Kidney (tissue), 14 donors: ENCODE results near the gene APPL2. TPM values are rescaled to one million over a fixed set of nuclear protein-coding genes. Genes with fewer than 3 reads are reported as not detected.
A peak's percentile ranks its signal among the peaks of the same experiment; 100 is the strongest.

Experiments used
- DNase-seq, 5 donors: peaks; one replicate each; pipeline ENCODE4 v3.0.0-alpha.2; 2013 to 2020
- FAIRE-seq: peaks from 2 replicates; lab custom pipeline; 2012; peaks lifted over from hg19 to GRCh38; lab: Jason Lieb, UNC
- H3K27ac ChIP-seq, 2 donors: one replicate each; pipeline ENCODE4 v1.7.0; 2013; ENCODE audit warnings: low read depth in 2 of 2, low read length in 2 of 2, inconsistent platforms in 1 of 2
- H3K27me3 ChIP-seq: one replicate; pipeline ENCODE4 v1.7.1; 2013; ENCODE audit warnings: low read length, inconsistent platforms; ENCODE audit not compliant: control insufficient read depth, insufficient read depth
- H3K36me3 ChIP-seq, 3 donors: one replicate each; pipeline versions ENCODE4 v1.7.0 to v1.7.1; 2013; ENCODE audit warnings: low read length in 3 of 3, control low read depth in 1 of 3, inconsistent platforms in 1 of 3; ENCODE audit not compliant: insufficient read depth in 3 of 3, control insufficient read depth in 2 of 3
- H3K4me1 ChIP-seq, 3 donors: one replicate each; pipeline versions ENCODE4 v1.7.0 to v1.7.1; 2013; ENCODE audit warnings: low read length in 3 of 3, inconsistent platforms in 1 of 3, low read depth in 1 of 3; ENCODE audit not compliant: control insufficient read depth in 2 of 3, insufficient read depth in 2 of 3
- H3K4me3 ChIP-seq, 3 donors: one replicate each; pipeline versions ENCODE4 v1.7.0 to v1.8.1; 2013; ENCODE audit warnings: low read length in 3 of 3, control low read depth in 1 of 3, inconsistent platforms in 1 of 3
- H3K9ac ChIP-seq, 3 donors: one replicate each; pipeline versions ENCODE4 v1.7.0 to v1.7.1; 2013; ENCODE audit warnings: low read length in 3 of 3, control low read depth in 1 of 3, inconsistent platforms in 1 of 3
- H3K9me3 ChIP-seq, 3 donors: one replicate each; pipeline versions ENCODE4 v1.7.0 to v1.7.1; 2013; ENCODE audit warnings: low read length in 3 of 3, control low read depth in 1 of 3, inconsistent platforms in 1 of 3; ENCODE audit not compliant: control insufficient read depth in 2 of 3, insufficient read depth in 1 of 3
- CTCF ChIP-seq: IDR thresholded peaks from 3 replicates; pipeline ENCODE4 v1.5.1; 2012; ENCODE audit warnings: mild to moderate bottlenecking, moderate library complexity, borderline replicate concordance; ENCODE audit not compliant: insufficient read depth; ENCODE audit errors: extremely low read depth
- intact Hi-C: fragments of 100-400 bp; cut with DNase I; formaldehyde crosslinking; loops from one replicate; pipeline ENCODE4 v1.11.1; 2022
- polyA plus RNA-seq: library from polyadenylated mRNA; stranded (reverse); fragments of 350-450 nt; fragmentation: Illumina TruSeq; extraction: RNeasy Lipid Tissue Mini Kit (QIAGEN cat#74804); gene quantifications from one replicate; pipeline ENCODE4 v1.2.3, GENCODE V29; 2014; ENCODE audit warnings: low read depth, low replicate concordance; ENCODE audit not compliant: insufficient read depth
- total RNA-seq: library from RNA; stranded (reverse); fragmentation: NEBNext Ultra II Directional; extraction: Animal tissue kit (Norgen Biotek cat#: 25700); gene quantifications from one replicate; pipeline ENCODE4 v1.2.1, GENCODE V29; 2021
- donor health status: control.
- donor health status: control.
- donor health status: control.
- donor health status: control.
- donor health status: control.
- donor health status: DM: yes; HTN: yes; CAD: no.
- donor health status: Normal renal cell carcinoma (clear cell type).

Gene APPL2
- total and polyA plus RNA-seq, 2 donors from 2014 or later = 17.9 to 42.5 TPM

- no peaks in the 10 kb centered on the region for H3K9me3 ChIP-seq
- H3K36me3 ChIP-seq = peaks cover 11 to 30% (median 17%) of the 10 kb centered on the region in 3 donors
- no peak for FAIRE-seq
- no peaks in the 10 kb centered on the region for H3K27me3 ChIP-seq
- no peak overlapping the region for H3K4me3 ChIP-seq
- intact Hi-C loops = no loop called here
- H3K27ac ChIP-seq = no peak overlapping the region
- DNase-seq = no peak
- H3K9ac ChIP-seq = no peak overlapping the region
- no peaks in the 10 kb centered on the region for H3K4me1 ChIP-seq
- TF ChIP-seq CTCF = no peak
These were observed 35.6 kb downstream of the APPL2 start for GRCh38 chr12:105200385-105200784.

- no peak for TF ChIP-seq CTCF
- no peak overlapping the region for H3K9ac ChIP-seq
- no peak for FAIRE-seq
- H3K9me3 ChIP-seq = no peaks in the 10 kb centered on the region
- no peak overlapping the region for H3K27ac ChIP-seq
- no peak overlapping the region for H3K4me3 ChIP-seq
- intact Hi-C loops = no loop called here
- no peaks in the 10 kb centered on the region for H3K27me3 ChIP-seq
- H3K36me3 ChIP-seq = peaks cover 4 to 20% (median 13%) of the 10 kb centered on the region in 3 donors
- peak in 2 of 5 donors; percentile 35 for DNase-seq
- H3K4me1 ChIP-seq = no peaks in the 10 kb centered on the region
These were observed 37.0 kb downstream of the APPL2 start for GRCh38 chr12:105198961-105199360.

- no peak for FAIRE-seq
- Histone ChIP-seq H3K9ac (no peak overlapping the region), H3K9me3 (no peaks in the 10 kb centered on the region), H3K36me3 (peaks cover 7 to 42% (median 29%) of the 10 kb centered on the region in 3 donors), H3K4me3 (no peak overlapping the region), H3K4me1 (no peaks in the 10 kb centered on the region), H3K27ac (no peak overlapping the region), H3K27me3 (no peaks in the 10 kb centered on the region)
- no peak for TF ChIP-seq CTCF
- intact Hi-C loops = no loop called here
- DNase-seq = no peak
These were observed 39.9 kb downstream of the APPL2 start for GRCh38 chr12:105196090-105196489.

GRCh38 chr12:105194947-105195346 lies 41.0 kb downstream of the APPL2 start:
- TF ChIP-seq CTCF = no peak
- Histone ChIP-seq H3K9me3 (no peaks in the 10 kb centered on the region), H3K27ac (no peak overlapping the region), H3K27me3 (no peaks in the 10 kb centered on the region), H3K4me1 (no peaks in the 10 kb centered on the region), H3K9ac (no peak overlapping the region), H3K36me3 (peaks cover 7 to 44% (median 30%) of the 10 kb centered on the region in 3 donors), H3K4me3 (no peak overlapping the region)
- intact Hi-C loops = no loop called here
- no peak for DNase-seq
- FAIRE-seq = no peak
